MM.1S (cell line): ENCODE results near the gene PTTG1IP2.

Experiments used
- DNase-seq: peaks from one replicate; pipeline ENCODE4 v3.0.0-alpha.2; 2015
- H2AFZ ChIP-seq: fragments of 300-600 bp; sonication (generic); 2 replicates; pipeline ENCODE4 v1.6.0; 2016; ENCODE audit warnings: antibody characterized with exemption, low read length
- H3F3A ChIP-seq: fragments of 300-600 bp; sonication (generic); 2 replicates; pipeline ENCODE4 v1.6.1; 2016; ENCODE audit warnings: mild to moderate bottlenecking, antibody characterized with exemption, low read length, moderate library complexity, mixed read lengths; ENCODE audit not compliant: insufficient read depth
- H3K27ac ChIP-seq: fragments of 300-600 bp; sonication (generic); 2 replicates; pipeline ENCODE4 v1.5.1; 2016; ENCODE audit warnings: mild to moderate bottlenecking, low read length
- H3K27me3 ChIP-seq: fragments of 300-600 bp; sonication (generic); replicated peaks from 2 replicates; pipeline ENCODE4 v1.6.0; 2016; ENCODE audit warnings: low read length; ENCODE audit not compliant: insufficient read depth
- H3K36me3 ChIP-seq: fragments of 300-600 bp; sonication (generic); replicated peaks from 2 replicates; pipeline ENCODE4 v1.6.1; 2016; ENCODE audit warnings: mild to moderate bottlenecking, low read length, mixed read lengths; ENCODE audit not compliant: insufficient read depth
- H3K4me1 ChIP-seq: fragments of 300-600 bp; sonication (generic); 2 replicates; pipeline ENCODE4 v1.6.1; 2016; ENCODE audit warnings: low read length, mixed read lengths
- H3K4me2 ChIP-seq: fragments of 300-600 bp; sonication (generic); 2 replicates; pipeline ENCODE4 v1.6.0; 2016; ENCODE audit warnings: low read depth, low read length
- H3K4me3 ChIP-seq: fragments of 300-600 bp; sonication (generic); 2 replicates; pipeline ENCODE4 v1.5.1; 2016; ENCODE audit warnings: low read length, mixed read lengths
- H3K79me2 ChIP-seq: fragments of 300-600 bp; sonication (generic); 2 replicates; pipeline ENCODE4 v1.6.1; 2016; ENCODE audit warnings: mixed run types, low read length, mixed read lengths
- H3K9ac ChIP-seq: fragments of 300-600 bp; sonication (generic); 2 replicates; pipeline ENCODE4 v1.6.1; 2016; ENCODE audit warnings: low read length, mixed read lengths
- H3K9me2 ChIP-seq: fragments of 300-600 bp; sonication (generic); replicated peaks from 2 replicates; pipeline ENCODE4 v1.6.1; 2016; ENCODE audit warnings: mild to moderate bottlenecking, low read length, mixed read lengths; ENCODE audit not compliant: insufficient read depth
- H3K9me3 ChIP-seq: fragments of 300-600 bp; sonication (generic); replicated peaks from 2 replicates; pipeline ENCODE4 v1.6.1; 2016; ENCODE audit warnings: mild to moderate bottlenecking, low read length, mixed read lengths; ENCODE audit not compliant: insufficient read depth
- H4K20me1 ChIP-seq: fragments of 300-600 bp; sonication (generic); 2 replicates; pipeline ENCODE4 v1.6.1; 2016; ENCODE audit warnings: mild to moderate bottlenecking, low read length, moderate library complexity, mixed read lengths; ENCODE audit not compliant: insufficient read depth
- EZH2 ChIP-seq: fragments of 300-600 bp; sonication (generic); optimal IDR thresholded peaks from 2 replicates; pipeline ENCODE3; 2017; ENCODE audit warnings: low read depth, mild to moderate bottlenecking, antibody characterized with exemption, low read length, mixed read lengths
- EZH2phosphoT487 ChIP-seq: fragments of 300-600 bp; sonication (generic); IDR thresholded peaks from 2 replicates; pipeline ENCODE4 v1.6.1; 2018; ENCODE audit warnings: antibody characterized with exemption, low read length
- TF ChIP-seq, protein P1 (sequence below): fragments of 300-600 bp; sonication (generic); IDR thresholded peaks from 2 replicates; pipeline ENCODE4 v1.5.1; 2016; ENCODE audit warnings: antibody characterized with exemption, low read length, mixed read lengths

PTTG1IP2 gene

DNA sequence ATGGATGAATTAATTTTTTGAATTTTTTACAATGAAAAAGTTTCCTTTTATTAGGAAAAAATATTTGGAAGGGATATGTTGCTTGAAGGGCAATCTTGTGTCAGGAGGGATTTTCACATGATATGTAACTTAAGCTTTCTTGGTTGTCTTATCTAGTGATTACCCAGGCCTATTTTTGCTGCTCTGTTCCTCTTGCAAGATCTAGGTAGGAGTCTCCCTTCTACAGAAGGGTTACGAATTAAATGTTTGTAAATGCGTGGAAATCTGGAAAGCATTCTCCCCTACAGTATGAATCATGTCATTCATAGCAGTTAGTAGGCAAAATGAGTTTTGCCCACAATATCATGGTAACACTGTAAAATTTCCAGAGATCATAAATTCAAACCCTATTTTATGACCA lies 69.0 kb downstream of the PTTG1IP2 start:
- no peaks in the 10 kb centered on the region for H3K36me3 ChIP-seq
- H3F3A ChIP-seq, result no peaks in the 10 kb centered on the region
- no peaks in the 10 kb centered on the region for H3K27me3 ChIP-seq
- TF ChIP-seq, protein P1, sequence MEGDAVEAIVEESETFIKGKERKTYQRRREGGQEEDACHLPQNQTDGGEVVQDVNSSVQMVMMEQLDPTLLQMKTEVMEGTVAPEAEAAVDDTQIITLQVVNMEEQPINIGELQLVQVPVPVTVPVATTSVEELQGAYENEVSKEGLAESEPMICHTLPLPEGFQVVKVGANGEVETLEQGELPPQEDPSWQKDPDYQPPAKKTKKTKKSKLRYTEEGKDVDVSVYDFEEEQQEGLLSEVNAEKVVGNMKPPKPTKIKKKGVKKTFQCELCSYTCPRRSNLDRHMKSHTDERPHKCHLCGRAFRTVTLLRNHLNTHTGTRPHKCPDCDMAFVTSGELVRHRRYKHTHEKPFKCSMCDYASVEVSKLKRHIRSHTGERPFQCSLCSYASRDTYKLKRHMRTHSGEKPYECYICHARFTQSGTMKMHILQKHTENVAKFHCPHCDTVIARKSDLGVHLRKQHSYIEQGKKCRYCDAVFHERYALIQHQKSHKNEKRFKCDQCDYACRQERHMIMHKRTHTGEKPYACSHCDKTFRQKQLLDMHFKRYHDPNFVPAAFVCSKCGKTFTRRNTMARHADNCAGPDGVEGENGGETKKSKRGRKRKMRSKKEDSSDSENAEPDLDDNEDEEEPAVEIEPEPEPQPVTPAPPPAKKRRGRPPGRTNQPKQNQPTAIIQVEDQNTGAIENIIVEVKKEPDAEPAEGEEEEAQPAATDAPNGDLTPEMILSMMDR, result no peak
- TF ChIP-seq EZH2phosphoT487, result no peak
- no peak overlapping the region for H3K27ac ChIP-seq
- H3K4me3 ChIP-seq, result no peak overlapping the region
- no peaks in the 10 kb centered on the region for H3K9me2 ChIP-seq
- H3K9ac ChIP-seq, result no peak overlapping the region
- H3K4me2 ChIP-seq, result no peak overlapping the region
- H3K9me3 ChIP-seq, result no peaks in the 10 kb centered on the region
- H4K20me1 ChIP-seq, result no peaks in the 10 kb centered on the region
- no peaks in the 10 kb centered on the region for H3K79me2 ChIP-seq
- no peak for DNase-seq
- no peak overlapping the region for H2AFZ ChIP-seq
- H3K4me1 ChIP-seq, result no peaks in the 10 kb centered on the region

DNA sequence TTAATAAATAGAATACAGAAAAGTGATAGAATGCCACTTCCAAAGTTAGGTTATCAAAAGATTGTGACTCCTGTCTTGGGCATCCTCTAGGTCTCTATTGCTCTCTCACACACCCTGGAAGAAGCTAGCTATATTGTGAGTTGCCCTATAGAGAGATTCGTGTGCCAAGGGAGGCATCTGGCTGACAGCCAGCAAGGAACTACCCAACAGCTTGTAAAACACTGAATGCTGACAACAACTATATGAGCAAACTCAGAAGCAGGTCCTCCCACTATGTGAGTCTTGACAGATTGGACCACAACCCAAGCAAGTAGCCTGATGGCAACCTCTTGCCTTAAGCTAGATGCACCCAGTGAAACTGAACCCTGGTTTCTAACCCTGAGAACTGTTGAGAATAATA lies 71.0 kb downstream of the PTTG1IP2 start:
- Histone ChIP-seq H3K4me3 (no peak overlapping the region), H3K9me2 (no peaks in the 10 kb centered on the region), H3K4me2 (no peak overlapping the region), H3K9me3 (no peaks in the 10 kb centered on the region), H3K4me1 (no peaks in the 10 kb centered on the region), H4K20me1 (no peaks in the 10 kb centered on the region), H3K79me2 (no peaks in the 10 kb centered on the region), H3K36me3 (no peaks in the 10 kb centered on the region), H3K9ac (no peak overlapping the region), H3K27ac (no peak overlapping the region), H3F3A (no peaks in the 10 kb centered on the region), H2AFZ (no peak overlapping the region), H3K27me3 (no peaks in the 10 kb centered on the region)
- TF ChIP-seq EZH2, result no peak
- no peak for TF ChIP-seq EZH2phosphoT487
- TF ChIP-seq, protein P1, result no peak
- no peak for DNase-seq

DNA sequence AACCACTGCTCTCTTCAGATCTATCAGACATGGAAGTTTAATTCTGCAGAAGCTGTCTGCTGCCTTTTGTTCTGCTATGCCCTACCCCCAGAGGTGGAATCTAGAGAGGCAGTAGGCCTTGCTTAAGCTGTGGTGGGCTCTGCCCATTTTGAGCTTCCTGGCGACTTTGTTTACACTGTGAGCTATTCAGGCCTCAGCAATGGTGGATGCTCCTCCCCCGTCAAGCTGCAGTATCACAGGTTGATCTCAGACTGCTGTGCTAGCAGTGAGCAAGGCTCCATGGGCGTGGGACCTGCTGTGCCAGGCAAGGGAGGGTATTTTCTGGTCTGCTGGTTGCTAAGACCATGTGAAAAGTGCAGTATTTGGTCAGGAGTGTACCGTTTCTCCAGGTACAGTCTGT lies 81.6 kb downstream of the PTTG1IP2 start:
- H3K36me3 ChIP-seq, result no peaks in the 10 kb centered on the region
- no peak overlapping the region for H3K27ac ChIP-seq
- H3K4me2 ChIP-seq, result no peak overlapping the region
- no peaks in the 10 kb centered on the region for H3K9me3 ChIP-seq
- no peaks in the 10 kb centered on the region for H3K9me2 ChIP-seq
- H3K79me2 ChIP-seq, result no peaks in the 10 kb centered on the region
- H3F3A ChIP-seq, result no peaks in the 10 kb centered on the region
- H3K27me3 ChIP-seq, result no peaks in the 10 kb centered on the region
- H3K4me3 ChIP-seq, result no peak overlapping the region
- H3K4me1 ChIP-seq, result no peaks in the 10 kb centered on the region
- DNase-seq, result no peak
- H3K9ac ChIP-seq, result no peak overlapping the region
- H4K20me1 ChIP-seq, result no peaks in the 10 kb centered on the region
- no peak for TF ChIP-seq EZH2phosphoT487
- no peak for TF ChIP-seq EZH2
- TF ChIP-seq, protein P1, result no peak
- no peak overlapping the region for H2AFZ ChIP-seq
